ENCODE measurements around the gene RNF5. TPM values are rescaled to one million over a fixed set of nuclear protein-coding genes. Genes with fewer than 3 reads are reported as not detected.

RNF5 gene
- total and polyA plus RNA-seq, 10 of the 15 experiments (the other 5 are each of a cell fraction or from before 2014, with no cell fraction given): 31.4 to 114 (median 62.8) TPM

GRCh38 chr6:32177788-32178546, at the start of gene RNF5 (continued):
- TF ChIP-seq USF1 (IDR thresholded peaks at IDR 0.05; ENCODE audit: borderline replicate concordance, extremely low read length, insufficient read depth, low read depth, low read length) (no peak), ZBTB33 (IDR thresholded peaks at IDR 0.05) (no peak), JUND (IDR thresholded peaks at IDR 0.05; ENCODE audit: low read depth, low read length) (no peak), NR2F1 (conservative IDR thresholded peaks at IDR 0.05) (no peak; the same call in 1 of the 2 replicates), CREB1 (IDR thresholded peaks at IDR 0.05; ENCODE audit: low read depth) (peak; percentile 92), ZNF24 (IDR thresholded peaks at IDR 0.05) (no peak), CHD2 (IDR thresholded peaks at IDR 0.05; ENCODE audit: borderline replicate concordance, low read depth, low read length) (peak; percentile 96), YY1 (IDR thresholded peaks at IDR 0.05; ENCODE audit: low read depth, low read length) (peak; percentile 61; the same call in 1 of the 2 replicates), TCF12 (IDR thresholded peaks at IDR 0.05; ENCODE audit: low read depth, low read length) (no peak), CTCF (IDR thresholded peaks at IDR 0.05 in 2 of 3, conservative IDR thresholded peaks at IDR 0.05 in 1 of 3; ENCODE audit: control insufficient read depth in 2 of 3, extremely low read depth in 1 of 3, insufficient read depth in 1 of 3, low read depth in 3 of 3, low read length in 3 of 3) (no peak), NFYA (IDR thresholded peaks at IDR 0.05; ENCODE audit: borderline replicate concordance, low read depth, low read length) (peak; percentile 100), CBX3 (IDR thresholded peaks at IDR 0.05; ENCODE audit: borderline replicate concordance, low read depth) (no peak), ZBTB11 (CRISPR knock-in tag; IDR thresholded peaks at IDR 0.05) (no peak), SREBF2 (IDR thresholded peaks at IDR 0.05; ENCODE audit: low read length) (no peak), KAT2A (conservative IDR thresholded peaks at IDR 0.05; ENCODE audit: control insufficient read depth, low read depth, low read length) (no peak), SMAD1 (IDR thresholded peaks at IDR 0.05; ENCODE audit: low read depth, partially characterized antibody) (no peak), RBBP5 (conservative IDR thresholded peaks at IDR 0.05) (no peak), ZNF207 (IDR thresholded peaks at IDR 0.05; ENCODE audit: borderline replicate concordance) (peak; percentile 44; the same call in 1 of the 2 replicates), ASH2L (IDR thresholded peaks at IDR 0.05; ENCODE audit: borderline replicate concordance, low read depth) (no peak), SUPT20H (IDR thresholded peaks at IDR 0.05; ENCODE audit: borderline replicate concordance, control insufficient read depth, low read depth, low read length) (no peak), ATF3 (IDR thresholded peaks at IDR 0.05; ENCODE audit: borderline replicate concordance, extremely low read depth, low read depth, low read length) (no peak)

Measured in GM12878 (cell line).